ENCODE measurements around the gene PCGF1.
A peak's percentile ranks its signal among the peaks of the same experiment; 100 is the strongest.

DNA sequence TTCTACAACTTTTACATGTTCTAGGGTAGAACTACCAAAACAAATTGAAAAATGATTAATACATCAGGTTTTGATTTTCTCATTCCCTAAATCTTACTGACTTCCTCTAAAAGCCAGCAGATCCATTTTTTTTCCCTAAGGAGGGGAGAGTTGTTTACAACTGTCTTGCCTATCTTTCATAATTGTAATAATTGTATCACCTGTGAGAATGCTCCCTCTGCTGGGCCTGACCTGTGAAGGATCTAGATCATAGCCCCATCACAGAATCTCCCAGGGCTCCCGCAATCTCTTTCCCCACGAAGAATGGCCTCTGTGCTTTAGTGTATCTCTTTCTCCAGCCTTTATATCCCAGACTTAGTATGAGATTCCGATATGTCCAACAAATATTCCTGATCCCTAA, 37.1 kb upstream of the PCGF1 start:
- TF ChIP-seq, protein P1, sequence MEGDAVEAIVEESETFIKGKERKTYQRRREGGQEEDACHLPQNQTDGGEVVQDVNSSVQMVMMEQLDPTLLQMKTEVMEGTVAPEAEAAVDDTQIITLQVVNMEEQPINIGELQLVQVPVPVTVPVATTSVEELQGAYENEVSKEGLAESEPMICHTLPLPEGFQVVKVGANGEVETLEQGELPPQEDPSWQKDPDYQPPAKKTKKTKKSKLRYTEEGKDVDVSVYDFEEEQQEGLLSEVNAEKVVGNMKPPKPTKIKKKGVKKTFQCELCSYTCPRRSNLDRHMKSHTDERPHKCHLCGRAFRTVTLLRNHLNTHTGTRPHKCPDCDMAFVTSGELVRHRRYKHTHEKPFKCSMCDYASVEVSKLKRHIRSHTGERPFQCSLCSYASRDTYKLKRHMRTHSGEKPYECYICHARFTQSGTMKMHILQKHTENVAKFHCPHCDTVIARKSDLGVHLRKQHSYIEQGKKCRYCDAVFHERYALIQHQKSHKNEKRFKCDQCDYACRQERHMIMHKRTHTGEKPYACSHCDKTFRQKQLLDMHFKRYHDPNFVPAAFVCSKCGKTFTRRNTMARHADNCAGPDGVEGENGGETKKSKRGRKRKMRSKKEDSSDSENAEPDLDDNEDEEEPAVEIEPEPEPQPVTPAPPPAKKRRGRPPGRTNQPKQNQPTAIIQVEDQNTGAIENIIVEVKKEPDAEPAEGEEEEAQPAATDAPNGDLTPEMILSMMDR (conservative IDR thresholded peaks at IDR 0.05), result peak; percentile 30
- no peak for TF ChIP-seq ZFX (IDR thresholded peaks at IDR 0.05)

Measured in C4-2B (cell line).